Breast epithelium (tissue), 4 donors: ENCODE data around the gene TERB2. TPM values are rescaled to one million over a fixed set of nuclear protein-coding genes. Genes with fewer than 3 reads are reported as not detected.

Experiments
- DNase-seq, 2 donors: peaks; one replicate each; pipeline ENCODE4 v3.0.0-alpha.2; 2019; ENCODE audit warnings: low spot score in 2 of 2
- H3K27ac ChIP-seq, 2 donors: fragments of 200-600 bp; sonication (generic) in 1 of 2; one replicate each; pipeline ENCODE4 v1.5.1; 2016 to 2019; ENCODE audit warnings: mild to moderate bottlenecking in 1 of 2
- H3K27me3 ChIP-seq, 2 donors: fragments of 200-600 bp; sonication (generic) in 1 of 2; one replicate each; pipeline versions ENCODE4 v1.5.1 to v1.6.0; 2017 to 2019; ENCODE audit warnings: control low read depth in 1 of 2, mild to moderate bottlenecking in 1 of 2
- H3K36me3 ChIP-seq: fragments of 200-600 bp; one replicate; pipeline ENCODE4 v1.5.1; 2019
- H3K4me1 ChIP-seq, 2 donors: fragments of 200-600 bp; sonication (generic); one replicate each; pipeline ENCODE4 v1.5.1; 2016 to 2019; ENCODE audit warnings: control low read depth in 1 of 2
- H3K4me3 ChIP-seq, 3 donors: fragments of 200-600 bp; sonication (generic); 1 replicate in 2 of 3; 2 replicates in 1 of 3; pipeline ENCODE4 v1.5.1; 2016 to 2019; ENCODE audit warnings: mild to moderate bottlenecking in 3 of 3, moderate library complexity in 2 of 3
- H3K9me3 ChIP-seq, 2 donors: fragments of 200-600 bp; sonication (generic) in 1 of 2; one replicate each; pipeline ENCODE4 v1.5.1; 2016 to 2019; ENCODE audit warnings: control low read depth in 1 of 2
- POLR2A ChIP-seq: fragments of 450-650 bp; IDR thresholded peaks from one replicate; pipeline ENCODE4 v1.6.1; 2016; ENCODE audit warnings: antibody characterized with exemption, mild to moderate bottlenecking, moderate library complexity
- POLR2AphosphoS5 ChIP-seq, 3 donors: sonication (generic); formaldehyde crosslinking; IDR thresholded peaks; one replicate each; pipeline ENCODE4 v1.6.1; 2017; ENCODE audit warnings: antibody characterized with exemption in 3 of 3
- intact Hi-C: fragments of 100-400 bp; cut with DNase I; formaldehyde crosslinking; loops from one replicate; pipeline ENCODE4 v1.15.1; 2023; ENCODE audit warnings: low total_unique reads
- total RNA-seq, 3 donors: library from RNA; depleted of rRNA; stranded (reverse); fragments of >200 nt; gene quantifications; one replicate each; pipeline ENCODE4 v1.1.0, GENCODE V29; 2016
- TF ChIP-seq, protein P1 (sequence below), 3 donors: fragments of 450-650 bp; IDR thresholded peaks; one replicate each; pipeline ENCODE4 v1.5.1; 2016 to 2017; ENCODE audit warnings: antibody characterized with exemption in 3 of 3, mild to moderate bottlenecking in 3 of 3, moderate library complexity in 3 of 3

Gene TERB2
- total RNA-seq, 3 donors from 2014 or later = not detected

DNA sequence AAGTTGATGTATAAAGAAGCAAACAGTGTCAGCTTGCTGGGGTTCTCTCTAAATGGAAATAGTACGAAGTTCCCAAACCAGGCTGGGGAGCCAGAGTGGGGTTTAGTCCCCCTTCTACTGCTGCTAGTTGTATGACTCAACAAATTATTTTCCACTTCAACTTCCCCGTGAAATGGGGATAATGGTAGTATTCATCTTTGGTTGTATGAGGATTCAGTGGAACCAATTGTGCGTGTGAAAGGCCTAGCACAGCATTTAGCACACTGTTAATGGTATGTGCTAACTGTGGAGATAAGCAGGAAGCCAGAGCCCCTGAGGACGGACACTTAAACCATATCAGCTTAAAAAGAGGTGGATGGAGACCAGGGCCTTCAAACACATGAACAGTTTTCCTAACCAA, 70.7 kb downstream of the TERB2 start:
- DNase-seq = no peak
- intact Hi-C loops = no loop called here
- no peaks in the 10 kb centered on the region for H3K36me3 ChIP-seq
- H3K4me1 ChIP-seq = no peaks in the 10 kb centered on the region
- no peak overlapping the region for H3K4me3 ChIP-seq
- no peaks in the 10 kb centered on the region for H3K27me3 ChIP-seq
- H3K9me3 ChIP-seq = no peaks in the 10 kb centered on the region
- no peak overlapping the region for H3K27ac ChIP-seq
- TF ChIP-seq, protein P1, sequence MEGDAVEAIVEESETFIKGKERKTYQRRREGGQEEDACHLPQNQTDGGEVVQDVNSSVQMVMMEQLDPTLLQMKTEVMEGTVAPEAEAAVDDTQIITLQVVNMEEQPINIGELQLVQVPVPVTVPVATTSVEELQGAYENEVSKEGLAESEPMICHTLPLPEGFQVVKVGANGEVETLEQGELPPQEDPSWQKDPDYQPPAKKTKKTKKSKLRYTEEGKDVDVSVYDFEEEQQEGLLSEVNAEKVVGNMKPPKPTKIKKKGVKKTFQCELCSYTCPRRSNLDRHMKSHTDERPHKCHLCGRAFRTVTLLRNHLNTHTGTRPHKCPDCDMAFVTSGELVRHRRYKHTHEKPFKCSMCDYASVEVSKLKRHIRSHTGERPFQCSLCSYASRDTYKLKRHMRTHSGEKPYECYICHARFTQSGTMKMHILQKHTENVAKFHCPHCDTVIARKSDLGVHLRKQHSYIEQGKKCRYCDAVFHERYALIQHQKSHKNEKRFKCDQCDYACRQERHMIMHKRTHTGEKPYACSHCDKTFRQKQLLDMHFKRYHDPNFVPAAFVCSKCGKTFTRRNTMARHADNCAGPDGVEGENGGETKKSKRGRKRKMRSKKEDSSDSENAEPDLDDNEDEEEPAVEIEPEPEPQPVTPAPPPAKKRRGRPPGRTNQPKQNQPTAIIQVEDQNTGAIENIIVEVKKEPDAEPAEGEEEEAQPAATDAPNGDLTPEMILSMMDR (IDR thresholded peaks at IDR 0.05) = no peak
- no peak for TF ChIP-seq POLR2A
- TF ChIP-seq POLR2AphosphoS5 (IDR thresholded peaks at IDR 0.05) = no peak

Other genes starting within 250 kb of the TERB2 start
- 1 to 10 TPM; 1.6 to 2.6 (median 2.2) TPM for gene PATL2, start 245.4 kb upstream of the TERB2 start, total RNA-seq
- 1,000 to 10,000 TPM; 2,658 to 3,703 (median 3,086) TPM for gene B2M, start 245.2 kb upstream of the TERB2 start, total RNA-seq
- 10 to 100 TPM in 2 of 3 donors, 1 to 10 TPM in 1; 9.8 to 15.5 (median 13.5) TPM for gene TRIM69, start 220.2 kb upstream of the TERB2 start, total RNA-seq
- gene SORD, start 66.5 kb downstream of the TERB2 start, total RNA-seq = 10 to 100 TPM in 2 of 3 donors, 1 to 10 TPM in 1; 3.7 to 31.8 (median 12.9) TPM
- gene DUOX2, start 157.5 kb downstream of the TERB2 start, total RNA-seq = under 1 TPM; 0.15 to 0.98 (median 0.16) TPM
- under 1 TPM in 1 of 3 donors, not detected in 2; 0.33 TPM for gene DUOXA2, start 157.6 kb downstream of the TERB2 start, total RNA-seq
- gene DUOXA1, start 173.2 kb downstream of the TERB2 start, total RNA-seq = 1 to 10 TPM in 2 of 3 donors, under 1 TPM in 1; 0.80 to 3.3 (median 1.0) TPM
- gene DUOX1, start 173.3 kb downstream of the TERB2 start, total RNA-seq = 1 to 10 TPM in 2 of 3 donors, under 1 TPM in 1; 0.80 to 7.2 (median 1.6) TPM
- 1 to 10 TPM; 5.0 to 9.7 (median 9.5) TPM for gene SHF, start 231.3 kb downstream of the TERB2 start, total RNA-seq